H54 (cell line): ENCODE measurements around the gene GPRC5A.

Experiments used
- DNase-seq: peaks from one replicate; pipeline ENCODE4 v3.0.0; 2011; ENCODE audit warnings: low spot score, mixed read lengths; ENCODE audit not compliant: insufficient read length
- FAIRE-seq: peaks from 3 replicates; lab custom pipeline; 2011; peaks lifted over from hg19 to GRCh38; lab: Jason Lieb, UNC
- POLR2A ChIP-seq: IDR thresholded peaks from 2 replicates; pipeline ENCODE4 v1.6.1; 2011; ENCODE audit warnings: low read depth, mild to moderate bottlenecking, low read length

The GPRC5A gene

GRCh38 chr12:12909995-12910420, 18.6 kb downstream of the GPRC5A start:
- DNase-seq (no peak), FAIRE-seq (no peak)
- no peak for TF ChIP-seq POLR2A

DNA sequence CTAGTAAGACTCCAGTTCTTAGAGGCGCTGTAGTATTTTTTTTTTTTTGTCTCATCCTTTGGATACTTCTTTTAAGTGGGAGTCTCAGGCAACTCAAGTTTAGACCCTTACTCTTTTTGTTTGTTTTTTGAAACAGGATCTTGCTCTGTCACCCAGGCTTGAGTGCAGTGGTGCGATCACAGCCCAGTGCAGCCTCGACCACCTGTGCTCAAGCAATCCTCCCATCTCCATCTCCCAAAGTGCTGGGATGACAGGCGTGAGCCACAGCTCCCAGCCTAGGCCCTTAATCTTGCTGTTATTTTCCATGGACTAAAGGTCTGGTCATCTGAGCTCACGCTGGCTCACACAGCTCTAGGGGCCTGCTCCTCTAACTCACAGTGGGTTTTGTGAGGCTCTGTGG, 21.3 kb downstream of the GPRC5A start:
- no peak for TF ChIP-seq POLR2A
- FAIRE-seq (no peak), DNase-seq (no peak)

DNA sequence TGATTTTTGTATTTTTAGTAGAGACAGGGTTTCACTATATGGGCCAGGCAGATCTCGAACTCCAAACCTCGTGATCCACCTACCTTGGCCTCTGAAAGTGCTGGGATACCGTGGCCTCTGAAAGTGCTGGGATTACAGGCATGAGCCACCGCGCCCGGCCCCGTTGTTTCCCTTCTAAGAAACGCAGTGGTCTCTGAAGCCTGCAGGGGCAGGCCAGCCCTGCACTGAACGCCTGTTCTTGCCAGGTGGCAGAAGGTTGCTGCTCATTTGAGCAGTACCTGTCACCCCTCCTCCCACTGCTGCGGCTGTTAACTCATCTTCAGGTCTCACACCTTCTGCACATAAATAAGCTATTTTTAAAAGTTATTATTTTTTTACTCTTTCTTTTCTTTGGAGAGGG, 24.3 kb downstream of the GPRC5A start:
- FAIRE-seq (no peak), DNase-seq (no peak)
- no peak for TF ChIP-seq POLR2A

- FAIRE-seq, result peak; percentile 57
- no peak for TF ChIP-seq POLR2A
- DNase-seq, result peak; percentile 49
Observed at GRCh38 chr12:12916135-12916944, 25.0 kb downstream of the GPRC5A start.

DNA sequence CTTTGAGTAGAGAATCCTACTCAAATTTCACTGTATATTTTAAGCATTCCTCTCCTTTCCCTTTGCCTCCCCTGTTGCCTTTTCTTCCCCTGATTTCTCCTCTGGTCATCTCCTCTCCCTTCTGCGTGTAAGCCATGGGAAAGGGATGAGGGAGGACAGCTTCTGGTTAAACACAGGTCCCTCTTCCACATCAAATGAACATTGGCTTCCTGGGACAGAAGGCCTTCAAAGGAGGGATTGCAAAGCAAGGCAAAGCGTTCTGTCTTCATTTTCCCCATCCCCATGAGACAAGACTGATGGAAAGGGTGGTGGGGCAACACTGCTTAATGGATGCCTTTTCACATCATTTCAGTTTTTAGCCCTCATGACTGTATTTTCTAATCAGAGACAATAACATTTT, 26.2 kb downstream of the GPRC5A start:
- DNase-seq, result no peak
- FAIRE-seq, result no peak
- no peak for TF ChIP-seq POLR2A

DNA sequence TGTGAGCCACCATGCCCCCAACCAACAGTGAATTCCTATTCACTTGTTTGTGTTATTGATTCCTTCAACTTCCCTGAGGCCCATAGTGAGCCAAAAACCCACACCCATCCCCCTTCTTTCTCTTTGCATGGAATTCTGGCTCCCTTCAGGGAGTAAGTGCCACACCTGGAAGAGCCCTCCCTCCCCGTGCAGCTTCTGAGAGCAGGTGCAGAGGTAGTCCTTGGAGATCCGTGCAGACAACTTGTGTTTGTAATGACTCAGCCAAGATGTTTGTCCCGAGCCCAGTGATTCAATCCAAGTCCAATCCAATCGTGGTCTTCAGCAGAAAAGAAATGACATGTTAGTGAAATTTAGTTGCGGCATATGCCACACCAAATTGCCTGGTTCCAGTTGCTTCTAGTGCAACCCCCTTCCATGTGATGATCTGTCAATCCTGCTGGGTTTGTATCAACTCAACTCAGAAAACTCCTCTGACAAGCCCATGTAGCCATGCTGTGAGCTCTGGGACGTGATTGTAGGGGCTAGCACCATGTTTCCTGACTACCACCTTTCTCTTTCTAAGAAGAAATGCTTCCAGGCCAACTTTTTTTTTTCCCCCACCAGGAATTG, 27.5 kb downstream of the GPRC5A start:
- FAIRE-seq, result no peak
- no peak for TF ChIP-seq POLR2A
- no peak for DNase-seq

DNA sequence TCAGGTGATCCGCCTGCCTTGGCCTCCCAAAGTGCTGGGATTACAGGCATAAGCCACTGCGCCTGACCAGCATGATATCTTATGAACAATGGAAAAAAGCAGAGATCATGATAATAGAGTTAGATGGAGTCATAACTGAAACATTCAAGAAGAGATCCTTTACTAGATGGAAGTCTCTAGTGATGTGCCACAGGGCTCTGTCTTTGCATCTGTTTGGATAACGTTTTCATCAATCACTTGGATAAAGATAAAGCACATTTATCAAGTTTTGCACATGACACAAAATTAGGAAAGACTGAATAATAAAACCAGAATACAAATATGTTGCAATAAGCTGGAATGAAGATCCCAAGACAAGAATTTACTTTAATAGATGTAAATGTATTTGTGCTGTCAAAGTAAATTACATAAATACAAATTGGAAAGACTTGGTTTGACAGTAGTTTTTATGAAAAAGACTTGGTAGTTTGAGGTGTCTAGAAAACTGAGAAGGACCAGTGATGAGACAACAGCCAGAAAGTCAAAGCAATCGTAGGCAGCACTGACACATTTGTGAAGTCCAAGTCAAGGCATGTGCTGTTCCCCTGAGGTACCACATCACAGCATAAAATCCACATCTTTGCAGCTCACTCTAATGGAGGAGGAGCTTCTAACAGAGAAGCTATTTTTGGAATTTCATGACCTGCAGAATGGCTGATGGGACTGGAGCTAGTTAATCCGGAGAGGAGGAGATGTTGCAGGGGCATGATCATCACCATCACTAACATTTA, 28.5 kb downstream of the GPRC5A start:
- no peak for FAIRE-seq
- no peak for DNase-seq
- no peak for TF ChIP-seq POLR2A

- FAIRE-seq, result no peak
- DNase-seq, result peak; percentile 34
- TF ChIP-seq POLR2A, result no peak
Observed at GRCh38 chr12:12922191-12922616, 30.8 kb downstream of the GPRC5A start.

GRCh38 chr12:12922978-12923377, 31.6 kb downstream of the GPRC5A start:
- TF ChIP-seq POLR2A, result no peak
- FAIRE-seq (no peak), DNase-seq (no peak)

- TF ChIP-seq POLR2A, result no peak
- DNase-seq (no peak), FAIRE-seq (no peak)
Observed at GRCh38 chr12:12924169-12924568, 32.8 kb downstream of the GPRC5A start.

DNA sequence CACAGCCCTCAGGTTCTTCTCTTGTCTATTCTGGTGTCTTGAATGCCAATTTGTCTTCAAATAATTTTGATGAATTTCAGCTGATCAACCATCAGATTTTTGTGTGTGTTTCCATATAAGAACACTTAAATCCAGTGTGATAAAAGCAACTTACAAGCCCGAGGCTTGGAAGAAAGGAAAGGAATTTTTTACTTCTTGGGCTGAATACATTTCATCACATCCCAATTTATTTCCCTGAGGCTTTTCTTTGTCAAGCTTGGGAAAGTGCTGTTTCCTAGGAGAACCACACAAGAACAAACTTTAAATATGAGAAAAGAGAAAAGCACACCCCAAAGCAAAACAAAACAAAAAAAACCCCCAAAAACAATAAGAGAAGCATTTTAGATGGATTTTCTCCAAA, 34.0 kb downstream of the GPRC5A start:
- no peak for DNase-seq

DNA sequence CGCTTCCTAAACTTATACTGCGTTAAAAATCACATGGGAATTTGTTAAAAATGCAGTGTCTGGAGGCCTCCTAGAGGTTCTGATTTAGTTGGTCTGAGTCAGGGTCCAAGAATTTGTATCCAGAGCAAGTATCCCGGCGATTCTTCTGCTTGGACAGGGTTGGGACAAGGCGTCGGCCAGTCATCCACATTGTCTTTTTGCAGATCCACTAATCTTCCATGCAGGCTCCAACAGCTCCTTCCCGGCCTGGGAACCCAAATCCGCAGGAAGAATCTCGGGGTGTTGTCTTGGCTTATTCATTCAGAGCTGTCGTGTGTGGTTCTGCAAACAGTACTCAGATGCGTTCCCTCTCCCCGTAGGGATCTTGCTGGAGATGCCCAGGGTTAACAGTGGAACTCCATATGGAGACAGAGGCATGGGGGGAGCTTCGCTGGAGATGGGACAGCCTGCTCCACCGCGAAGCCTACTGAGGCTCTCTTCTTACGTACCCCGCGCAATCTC, 35.3 kb downstream of the GPRC5A start:
- DNase-seq (no peak), FAIRE-seq (no peak)
- no peak for TF ChIP-seq POLR2A

More for the DNA sequence above, 34.0 kb downstream of the GPRC5A start:
- no peak for TF ChIP-seq POLR2A
- FAIRE-seq, result no peak

GRCh38 chr12:12927211-12928079, 36.1 kb downstream of the GPRC5A start:
- TF ChIP-seq POLR2A, result no peak
- FAIRE-seq, result no peak
- no peak for DNase-seq
